K562 (cell line): ENCODE data around the gene TTC39A. TPM values are rescaled to one million over a fixed set of nuclear protein-coding genes. Genes with fewer than 3 reads are reported as not detected.

ENCODE experiments used
- ATAC-seq: fragments of 200-7000 bp; cut with Tn5 transposase; 3 replicates; pipeline ENCODE4 v1.9.1; 2020; ENCODE audit warnings: moderate library complexity
- BruUV-seq: library from RNA; stranded (reverse); fragments of 400-500 nt; replicated peaks from 2 replicates; lab custom pipeline; 2021; lab: Mats Ljungman, UMichigan
- CTCF ChIA-PET: fragments of 300-600 bp; formaldehyde crosslinking; extraction: SDS; loops from one replicate; lab custom pipeline; 2021; ENCODE audit warnings: low intra/inter-chr PET ratio; lab: Yijun Ruan, JAX
- POLR2A ChIA-PET: fragments of 300-600, 350-650 bp; sonication (Branson Sonifier 250); formaldehyde crosslinking; extraction: SDS; loops from one replicate; lab custom pipeline; 2021; ENCODE audit warnings: antibody characterized with exemption, inconsistent platforms; lab: Yijun Ruan, JAX
- DNase-seq, 4 experiments: peaks; one replicate each; pipeline versions ENCODE4 v3.0.0 to v3.0.0-alpha.2; 2011 to 2018; ENCODE audit warnings: low spot score in 3 of 4, mixed read lengths in 3 of 4; ENCODE audit errors: extremely low read depth in 1 of 4
- FAIRE-seq: peaks from 2 replicates; lab custom pipeline; 2011; peaks lifted over from hg19 to GRCh38; lab: Jason Lieb, UNC
- H2AFZ ChIP-seq: 2 replicates; pipeline ENCODE4 v1.6.0; 2011; ENCODE audit warnings: low read depth, low read length, control low read depth, inconsistent platforms
- H3K27ac ChIP-seq: fragments of 200-600 bp; 3 replicates; pipeline ENCODE4 v1.8.0; 2011; ENCODE audit warnings: low read depth, mild to moderate bottlenecking, control low read depth, inconsistent platforms, low read length, moderate library complexity, mixed read lengths; ENCODE audit errors: extremely low read depth
- H3K27me3 ChIP-seq, 2 experiments: fragments of 300-600 bp in 1 of 2; 2 replicates in 1 of 2; 3 replicates in 1 of 2; pipeline versions ENCODE4 v1.6.0 to v1.8.0; 2011; ENCODE audit warnings: inconsistent platforms in 2 of 2, low read length in 2 of 2, mild to moderate bottlenecking in 1 of 2, mixed read lengths in 1 of 2, moderate library complexity in 1 of 2; ENCODE audit not compliant: control insufficient read depth in 2 of 2, insufficient read depth in 2 of 2
- H3K36me3 ChIP-seq: fragments of 300-600 bp; 3 replicates; pipeline ENCODE4 v1.8.0; 2011; ENCODE audit warnings: mild to moderate bottlenecking, low read length, inconsistent platforms; ENCODE audit not compliant: control insufficient read depth, insufficient read depth
- H3K4me1 ChIP-seq, 2 experiments: fragments of 200-600 bp in 1 of 2; replicated peaks in 1 of 2; 2 replicates in 1 of 2; 3 replicates in 1 of 2; pipeline versions ENCODE4 v1.5.1 to v1.8.0; 2011; ENCODE audit warnings: inconsistent platforms in 2 of 2, low read length in 2 of 2, mild to moderate bottlenecking in 1 of 2, mixed read lengths in 1 of 2, moderate library complexity in 1 of 2; ENCODE audit not compliant: control insufficient read depth in 2 of 2, insufficient read depth in 2 of 2
- H3K4me2 ChIP-seq: 2 replicates; pipeline ENCODE4 v1.6.1; 2011; ENCODE audit warnings: low read length, control low read depth, inconsistent platforms, mixed read lengths; ENCODE audit not compliant: insufficient read depth
- H3K4me3 ChIP-seq: fragments of 200-600 bp; sonication (generic), shearing (Covaris generic); 2 replicates; pipeline ENCODE4 v1.5.1; 2016; ENCODE audit warnings: control low read depth, inconsistent platforms
- H3K79me2 ChIP-seq: fragments of 200-600 bp; 3 replicates; pipeline ENCODE4 v1.8.0; 2011; ENCODE audit warnings: low read length, inconsistent platforms; ENCODE audit not compliant: control insufficient read depth, insufficient read depth
- H3K9ac ChIP-seq, 2 experiments: 2 replicates each; pipeline versions ENCODE4 v1.6.0 to v1.6.1; 2011; ENCODE audit warnings: low read depth in 2 of 2, low read length in 2 of 2, control low read depth in 1 of 2, inconsistent platforms in 1 of 2, mild to moderate bottlenecking in 1 of 2, mixed read lengths in 1 of 2; ENCODE audit not compliant: insufficient read depth in 1 of 2
- H3K9me1 ChIP-seq: one replicate; pipeline ENCODE4 v1.6.0; 2011; ENCODE audit warnings: inconsistent platforms, mild to moderate bottlenecking, low read length, moderate library complexity; ENCODE audit not compliant: control insufficient read depth, insufficient read depth
- H3K9me3 ChIP-seq: replicated peaks from 2 replicates; pipeline ENCODE4 v1.5.1; 2011; ENCODE audit warnings: low read depth, low read length, inconsistent platforms; ENCODE audit not compliant: control insufficient read depth, insufficient read depth
- H4K20me1 ChIP-seq: replicated peaks from 2 replicates; pipeline ENCODE4 v1.6.1; 2011; ENCODE audit warnings: low read length, inconsistent platforms, mixed read lengths; ENCODE audit not compliant: control insufficient read depth, insufficient read depth
- ARID3A ChIP-seq: IDR thresholded peaks from 2 replicates; pipeline ENCODE4 v1.6.1; 2012; ENCODE audit warnings: low read depth, low read length, improper control_type of control experiment, borderline replicate concordance
- C11orf30 ChIP-seq: fragments of 450-650 bp; IDR thresholded peaks from 2 replicates; pipeline ENCODE4 v1.6.1; 2016; ENCODE audit warnings: low read depth, mild to moderate bottlenecking
- ELK1 ChIP-seq: sonication (generic); formaldehyde crosslinking; IDR thresholded peaks from 2 replicates; pipeline ENCODE4 v1.8.1; 2022; ENCODE audit warnings: missing genetic modification reagents
- ERF ChIP-seq: fragments of 450-650 bp; formaldehyde crosslinking; IDR thresholded peaks from 2 replicates; pipeline ENCODE4 v1.4.0; 2020; ENCODE audit warnings: mild to moderate bottlenecking, mixed read lengths
- HNRNPL ChIP-seq: fragments of 200-400 bp; formaldehyde crosslinking; IDR thresholded peaks from 2 replicates; pipeline ENCODE4 v1.6.1; 2017; ENCODE audit warnings: low read depth, mild to moderate bottlenecking, low read length
- IFI16 ChIP-seq: fragments of 250-450 bp; sonication (Bioruptor Pico); IDR thresholded peaks from 2 replicates; pipeline ENCODE4 v2.1.2; 2022; ENCODE audit warnings: mild to moderate bottlenecking, inconsistent platforms
- MYC ChIP-seq, 2 experiments: fragments of 250-450 bp in 1 of 2; sonication (Bioruptor Pico) in 1 of 2; IDR thresholded peaks; 2 replicates each; pipeline versions ENCODE4 v1.5.1 to v1.6.1; 2012 to 2021; ENCODE audit warnings: low read depth in 2 of 2, borderline replicate concordance in 1 of 2, improper control_type of control experiment in 1 of 2, low read length in 1 of 2, mild to moderate bottlenecking in 1 of 2, moderate library complexity in 1 of 2
- NBN ChIP-seq: fragments of 450-650 bp; IDR thresholded peaks from 2 replicates; pipeline ENCODE4 v1.6.1; 2016; ENCODE audit warnings: low read depth, mild to moderate bottlenecking
- NEUROD1 ChIP-seq: fragments of 150-350 bp; IDR thresholded peaks from 2 replicates; pipeline ENCODE4 v1.6.1; 2014; ENCODE audit warnings: borderline replicate concordance, low read length, low read depth; ENCODE audit not compliant: partially characterized antibody
- NFE2L1 ChIP-seq: fragments of 450-650 bp; IDR thresholded peaks from 2 replicates; pipeline ENCODE4 v1.6.1; 2016; ENCODE audit warnings: missing genetic modification characterization, low read depth, mild to moderate bottlenecking, missing compliant biosample characterization, moderate library complexity, borderline replicate concordance
- NFIC ChIP-seq: fragments of 450-650 bp; IDR thresholded peaks from 2 replicates; pipeline ENCODE4 v1.6.1; 2017; ENCODE audit warnings: mild to moderate bottlenecking, inconsistent platforms
- NFXL1 ChIP-seq: fragments of 450-650 bp; formaldehyde crosslinking; IDR thresholded peaks from 2 replicates; pipeline ENCODE4 v1.4.0; 2021; ENCODE audit warnings: mild to moderate bottlenecking
- NR1H2 ChIP-seq: sonication (generic); formaldehyde crosslinking; IDR thresholded peaks from 2 replicates; pipeline ENCODE4 v1.4.0; 2020; ENCODE audit warnings: mild to moderate bottlenecking, missing genetic modification reagents
- SAP30 ChIP-seq: fragments of 200-600 bp; sonication (generic); IDR thresholded peaks from 2 replicates; pipeline ENCODE4 v1.6.1; 2012; ENCODE audit warnings: borderline replicate concordance, low read depth, mild to moderate bottlenecking, moderate library complexity, low read length, control low read depth, inconsistent platforms; ENCODE audit not compliant: insufficient read depth, poor library complexity, severe bottlenecking
- SMAD4 ChIP-seq: fragments of 250-450 bp; sonication (Bioruptor Pico); conservative IDR thresholded peaks from 2 replicates; pipeline ENCODE4 v1.8.0; 2021; ENCODE audit warnings: inconsistent platforms, mild to moderate bottlenecking, moderate library complexity
- SNIP1 ChIP-seq: fragments of 450-650 bp; IDR thresholded peaks from 2 replicates; pipeline ENCODE4 v1.7.1; 2017; ENCODE audit warnings: low read depth, mild to moderate bottlenecking
- STAG1 ChIP-seq: sonication (generic); formaldehyde crosslinking; IDR thresholded peaks from 2 replicates; pipeline ENCODE4 v1.5.0; 2020; ENCODE audit warnings: missing genetic modification reagents, borderline replicate concordance
- ZNF766 ChIP-seq: fragments of 200-800 bp; sonication (Bioruptor generic); conservative IDR thresholded peaks from 2 replicates; pipeline ENCODE4 v1.6.1; 2016; ENCODE audit warnings: missing genetic modification characterization, missing compliant biosample characterization
- WGBS: fragments of 100-300 bp; shearing (Covaris generic); methylation state at CpG from one replicate; pipeline ENCODE4 v1.1.6; 2016; ENCODE audit warnings: low coverage, mixed read lengths; ENCODE audit not compliant: insufficient coverage; ENCODE audit errors: missing lambda C conversion rate; 5-methylcytosine and 5-hydroxymethylcytosine counted together
- in situ Hi-C: fragments of 300-500 bp; cut with MboI; formaldehyde crosslinking; loops from 4 replicates; pipeline ENCODE4 v1.15.0; 2018; ENCODE audit warnings: inconsistent platforms, mixed read lengths
- intact Hi-C: fragments of 100-400 bp; cut with micrococcal nuclease; formaldehyde crosslinking; loops from 2 replicates; pipeline ENCODE4 v1.14.2; 2022
- polyA plus RNA-seq, 8 experiments: library from polyadenylated mRNA; depleted of rRNA in 4 of 8; stranded (reverse) in 5 of 8; unstranded in 3 of 8; fragments of >200 nt; fragmentation: Nextera tagmentation in 2 of 8; fragmentation: Illumina TruSeq in 1 of 8; extraction: Ambion mirVana in 2 of 8; extraction: Trizol in 1 of 8; gene quantifications; 2 replicates each; pipeline versions ENCODE4 v1.2.1 to v1.2.3, GENCODE V29; 2011 to 2014; ENCODE audit warnings: inconsistent platforms in 1 of 8, missing spikeins in 1 of 8
- total RNA-seq, 7 experiments: library from RNA; depleted of rRNA in 6 of 7; stranded (reverse); fragments of >200 nt in 6 of 7; fragmentation: Illumina TruSeq in 2 of 7; extraction: Trizol in 2 of 7; gene quantifications; 2 replicates each; pipeline versions ENCODE4 v1.2.1 to v1.2.3, GENCODE V29; 2011 to 2021; ENCODE audit warnings: low replicate concordance in 1 of 7

The TTC39A gene
- total and polyA plus RNA-seq, 9 of the 15 experiments (the other 6 are each of a cell fraction or from before 2014, with no cell fraction given), result 0.18 to 0.82 (median 0.35) TPM

GRCh38 chr1:51253691-51254090, 76.7 kb downstream of the TTC39A start:
- intact Hi-C loops (no loop called here), in situ Hi-C loops (no loop called here)
- H4K20me1 ChIP-seq, result peaks cover 18% of the 10 kb centered on the region
- peaks cover 0 to 6% of the 10 kb centered on the region in 2 experiments; a peak in 2 of 5 replicates for H3K4me1 ChIP-seq
- H3K27me3 ChIP-seq, result no peaks in the 10 kb centered on the region
- ATAC-seq (no peak), DNase-seq (no peak), FAIRE-seq (no peak)
- TF ChIP-seq ERF (CRISPR knock-in tag) (no peak), SMAD4 (no peak), NBN (no peak), STAG1 (CRISPR knock-in tag) (no peak), NFXL1 (CRISPR knock-in tag) (no peak), SNIP1 (no peak), MYC (IDR thresholded peaks at IDR 0.05; ENCODE audit: low read depth, low read length) (no peak), MYC (CRISPR knock-in tag; IDR thresholded peaks at IDR 0.05; ENCODE audit: borderline replicate concordance, low read depth) (no peak), C11orf30 (no peak), HNRNPL (no peak), SAP30 (no peak), ELK1 (CRISPR knock-in tag) (no peak), ZNF766 (no peak), NEUROD1 (no peak), NR1H2 (CRISPR knock-in tag) (no peak), NFIC (no peak), NFE2L1 (tag) (no peak), ARID3A (no peak), IFI16 (no peak)
- peaks cover 3% of the 10 kb centered on the region; the same call in 1 of the 3 replicates for H3K36me3 ChIP-seq
- WGBS, result 85% methylated on average over 5 of the region's 5 CpGs
- no peak overlapping the region for H2AFZ ChIP-seq
- no peaks in the 10 kb centered on the region for H3K9me3 ChIP-seq
- H3K4me2 ChIP-seq, result no peak overlapping the region
- no peak overlapping the region for H3K27ac ChIP-seq
- no TSS peak for BruUV-seq
- no peaks in the 10 kb centered on the region for H3K9me1 ChIP-seq
- ChIA-PET POLR2A (interaction anchor here (0.6 to 1.2 kb wide), 3 partner anchors 11 to 875 kb away, joined by 3 to 6 read pairs (median 3); no protein-coding TSS in a partner anchor), CTCF (no interaction called here)
- H3K4me3 ChIP-seq, result no peak overlapping the region
- H3K9ac ChIP-seq, result no peak overlapping the region
- H3K79me2 ChIP-seq, result peaks cover 63% of the 10 kb centered on the region
